GM21723 (cell line): Measurements from ENCODE around the gene PIP4K2B.
"Not testable (repeated sequence)": the region's sequence is repeated elsewhere in the genome, so short reads cannot be mapped to it uniquely, and the experiment has no call there.

Experiments used
- ATAC-seq: cut with Tn5 transposase; IDR thresholded peaks from one replicate; pipeline ENCODE4 v1.9.1; 2021; ENCODE audit warnings: mild to moderate bottlenecking, moderate library complexity; ENCODE audit not compliant: unreplicated experiment

PIP4K2B gene

DNA sequence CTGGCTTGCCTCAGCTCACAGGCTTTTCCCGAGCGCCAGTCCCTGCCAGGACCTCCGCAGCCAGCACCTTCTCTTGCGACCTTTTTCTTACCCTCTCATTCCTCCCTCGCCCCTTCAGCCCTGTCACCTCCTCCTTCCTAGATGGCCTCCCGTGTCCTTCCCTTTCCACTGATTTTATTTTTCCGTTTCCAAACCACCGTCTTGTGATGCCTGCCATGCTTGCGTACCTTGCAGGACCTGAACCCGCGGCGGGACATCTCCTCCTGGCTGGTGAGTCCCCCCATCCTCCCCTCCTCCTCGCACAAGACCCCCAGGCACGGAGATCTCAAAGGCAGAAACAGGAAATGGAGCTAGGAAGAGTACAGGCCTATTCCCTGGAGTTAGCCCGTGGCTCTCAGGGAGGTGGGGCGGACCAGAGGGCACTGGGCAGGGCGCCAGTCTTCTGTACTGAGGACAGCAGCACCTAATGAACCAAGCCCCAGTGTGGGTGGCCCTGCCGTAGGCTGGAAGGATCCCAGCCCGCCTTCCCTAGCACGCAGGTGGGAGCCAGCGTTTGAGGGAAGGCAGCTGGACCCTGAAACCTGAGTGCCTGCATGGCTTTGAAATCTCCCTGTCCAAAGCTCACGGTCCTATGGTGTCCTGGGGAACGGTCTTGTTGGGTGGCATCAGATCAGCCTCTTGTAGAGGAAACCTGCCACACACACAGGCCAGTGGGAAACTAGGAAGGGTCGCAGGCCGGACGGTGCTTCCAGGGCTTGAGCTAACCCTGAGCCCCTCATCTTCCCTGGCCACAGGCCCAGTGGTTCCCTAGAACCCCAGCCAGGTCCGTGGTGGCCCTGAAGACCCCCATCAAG, 68.6 kb downstream of the PIP4K2B start:
- ATAC-seq = no peak

DNA sequence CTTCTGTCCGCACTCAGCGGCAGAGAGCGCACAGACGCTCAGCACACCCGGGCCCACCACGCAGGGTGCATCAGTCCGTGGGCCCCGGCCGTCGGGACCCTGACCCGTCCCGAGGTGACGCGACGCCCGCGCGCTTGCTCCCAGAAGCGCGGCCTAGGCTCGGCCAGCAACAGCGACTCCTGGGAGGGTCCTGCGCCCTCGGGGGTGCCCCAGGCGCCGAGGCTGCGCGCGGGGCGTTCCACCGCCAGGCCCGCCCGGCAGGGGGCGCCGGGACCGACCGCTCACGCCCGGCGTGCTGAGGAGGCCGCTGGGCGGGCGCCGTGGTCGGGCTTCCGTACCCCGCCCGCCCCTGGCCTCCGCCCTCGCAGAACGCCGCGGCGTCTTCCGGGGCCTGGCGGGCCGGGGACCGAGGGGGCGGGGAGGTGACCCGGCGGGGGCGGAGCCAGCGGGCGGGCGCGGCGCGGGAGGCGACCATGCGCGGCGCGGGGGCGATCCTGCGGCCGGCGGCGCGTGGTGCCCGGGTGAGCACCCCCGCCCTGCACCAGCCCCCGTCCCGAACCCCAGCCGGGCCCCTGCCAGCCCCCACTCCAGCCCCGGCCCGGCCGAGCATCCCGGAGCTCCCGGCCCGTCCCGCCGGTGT, 69.3 kb downstream of the PIP4K2B start, which contains the start of gene CISD3:
Gene CISD3 (plus strand): TSS at position 456 of the 640 bp plus-strand sequence. CDS start 18 bp downstream, at position 474.
- peak; percentile 70 for ATAC-seq

DNA sequence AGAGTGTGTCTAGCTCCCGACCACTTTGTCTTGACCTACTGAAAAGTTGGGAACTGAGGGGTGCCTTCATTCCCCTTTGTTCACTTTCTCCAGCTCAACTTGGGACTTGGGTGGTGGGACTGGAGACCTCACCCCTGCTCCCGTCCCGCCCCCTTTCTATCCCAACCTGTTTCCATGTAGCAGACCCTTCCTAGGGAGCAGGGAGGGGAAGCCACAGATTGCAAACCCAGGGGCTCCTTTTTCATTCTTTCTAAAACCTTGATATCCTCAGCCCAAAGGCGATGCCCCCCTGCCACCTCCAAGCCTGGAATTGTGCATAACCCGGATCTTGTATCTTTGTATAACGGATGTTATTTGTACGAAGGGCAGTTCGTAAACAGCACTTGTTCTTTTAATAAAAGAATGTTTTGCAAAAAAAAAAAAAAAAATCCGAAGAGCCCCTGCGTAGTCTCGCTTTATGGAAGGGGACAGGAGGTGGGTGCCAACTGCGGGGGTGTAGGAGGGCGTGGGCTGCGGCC, 69.9 kb downstream of the PIP4K2B start:
- ATAC-seq = no peak

DNA sequence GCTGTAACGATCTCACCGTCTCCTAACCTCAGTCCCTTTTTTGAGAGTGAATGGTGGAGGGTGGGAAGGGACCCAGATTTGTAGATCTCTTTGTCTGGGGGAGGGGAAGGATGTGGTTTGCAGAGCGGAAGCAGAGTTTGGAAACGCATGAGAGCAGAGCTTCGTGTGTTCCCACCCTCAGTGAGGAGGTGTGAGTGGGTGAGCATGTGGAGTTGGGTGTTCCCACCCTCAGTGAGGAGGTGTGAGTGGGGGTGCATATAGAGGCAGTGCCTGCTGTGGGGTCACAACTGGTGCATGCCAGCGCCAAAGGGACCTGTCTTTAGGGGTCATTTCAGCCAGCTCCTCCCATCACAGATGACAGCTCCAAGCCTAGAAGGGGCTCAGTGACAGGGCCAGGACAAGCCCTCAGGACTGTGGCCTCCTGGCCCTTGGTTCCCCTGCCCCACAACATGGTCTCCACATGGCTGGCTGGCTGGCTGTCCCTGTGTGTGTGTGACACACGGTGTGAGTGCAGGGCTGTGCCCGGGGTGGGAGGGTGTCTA, 71.0 kb downstream of the PIP4K2B start:
- ATAC-seq = no peak

DNA sequence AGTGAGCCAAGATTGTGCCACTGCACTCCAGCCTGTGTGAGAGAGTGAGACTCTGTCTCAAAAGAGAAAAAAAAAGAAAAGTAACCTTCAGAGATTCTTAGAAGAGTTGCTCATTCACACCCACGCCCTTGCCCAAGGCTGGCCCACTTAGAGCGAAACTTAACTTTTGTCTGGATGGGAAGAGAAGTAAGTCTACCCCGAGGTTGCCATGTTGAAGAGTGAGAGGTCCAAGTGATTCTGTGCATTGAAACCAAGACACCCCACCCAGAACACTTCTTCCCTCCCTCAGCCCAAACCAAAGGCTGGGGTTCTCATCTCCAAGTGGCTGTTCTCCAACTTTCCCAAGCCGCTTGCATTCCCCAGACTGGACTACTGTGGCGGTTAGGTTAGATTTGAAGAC, 71.6 kb downstream of the PIP4K2B start:
- ATAC-seq = no peak

DNA sequence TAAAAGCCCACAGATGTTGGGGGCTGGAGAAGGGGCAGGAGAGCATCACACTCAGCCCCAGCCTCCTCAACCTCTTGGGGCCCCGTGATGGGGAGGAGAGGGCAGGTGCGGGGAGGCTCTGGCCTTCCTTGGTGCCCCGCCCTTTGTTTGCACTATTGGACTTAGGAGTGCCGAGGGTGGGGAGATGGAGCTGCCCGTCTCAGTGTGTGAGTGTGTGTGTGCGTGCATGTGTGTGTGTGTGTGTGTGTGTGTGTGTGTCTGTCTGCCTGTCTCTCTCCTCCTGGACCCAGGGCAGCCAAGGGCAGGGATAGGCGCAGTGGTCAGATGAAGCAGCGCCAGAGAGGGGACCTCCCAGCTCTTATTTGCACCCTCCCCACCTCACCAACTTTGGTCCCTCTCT, 73.2 kb downstream of the PIP4K2B start:
- ATAC-seq = not testable (repeated sequence)

DNA sequence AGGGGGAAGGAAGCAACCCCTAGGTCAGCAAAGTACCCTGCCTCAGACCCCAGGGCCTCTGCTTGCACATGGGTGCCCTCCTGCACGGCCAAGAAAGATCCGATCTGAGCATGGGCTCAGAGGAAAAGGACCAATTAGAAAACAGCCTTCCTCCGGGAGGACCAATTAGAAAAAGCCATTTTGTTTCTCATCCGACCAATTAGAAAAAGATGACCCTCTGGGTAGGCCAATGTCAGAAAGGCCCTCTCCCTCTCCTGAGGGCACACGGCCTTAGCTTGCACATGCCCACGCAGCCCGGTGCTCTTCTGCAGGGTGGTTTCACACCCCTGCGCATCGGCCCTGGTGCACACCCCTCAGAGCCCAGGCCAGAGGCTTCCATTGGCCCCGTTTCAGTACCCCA, 74.3 kb downstream of the PIP4K2B start:
- no peak for ATAC-seq

DNA sequence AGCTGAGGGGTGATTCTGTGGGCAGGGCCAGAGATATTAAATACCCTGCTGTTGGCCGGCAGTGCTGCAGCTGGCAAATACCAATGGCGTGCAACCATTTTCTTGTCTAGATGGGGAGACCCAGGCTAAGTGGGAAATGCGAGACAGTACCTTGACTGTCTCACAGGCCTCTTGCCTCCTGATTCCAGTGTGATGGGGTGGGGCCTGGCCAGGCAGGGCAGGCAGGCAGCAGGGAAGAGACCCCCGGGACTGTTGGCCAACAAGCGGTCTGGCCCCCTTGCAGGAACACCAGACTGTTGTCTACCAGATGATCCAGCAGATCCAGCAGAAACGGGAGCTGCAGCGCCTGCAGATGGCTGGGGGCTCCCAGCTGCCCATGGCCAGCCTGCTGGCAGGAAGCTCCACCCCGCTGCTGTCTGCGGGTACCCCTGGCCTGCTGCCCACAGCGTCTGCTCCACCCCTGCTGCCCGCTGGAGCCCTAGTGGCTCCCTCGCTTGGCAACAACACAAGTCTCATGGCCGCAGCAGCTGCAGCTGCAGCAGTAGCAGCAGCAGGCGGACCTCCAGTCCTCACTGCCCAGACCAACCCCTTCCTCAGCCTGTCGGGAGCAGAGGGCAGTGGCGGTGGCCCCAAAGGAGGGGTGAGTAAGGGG, 74.9 kb downstream of the PIP4K2B start:
- no peak for ATAC-seq

DNA sequence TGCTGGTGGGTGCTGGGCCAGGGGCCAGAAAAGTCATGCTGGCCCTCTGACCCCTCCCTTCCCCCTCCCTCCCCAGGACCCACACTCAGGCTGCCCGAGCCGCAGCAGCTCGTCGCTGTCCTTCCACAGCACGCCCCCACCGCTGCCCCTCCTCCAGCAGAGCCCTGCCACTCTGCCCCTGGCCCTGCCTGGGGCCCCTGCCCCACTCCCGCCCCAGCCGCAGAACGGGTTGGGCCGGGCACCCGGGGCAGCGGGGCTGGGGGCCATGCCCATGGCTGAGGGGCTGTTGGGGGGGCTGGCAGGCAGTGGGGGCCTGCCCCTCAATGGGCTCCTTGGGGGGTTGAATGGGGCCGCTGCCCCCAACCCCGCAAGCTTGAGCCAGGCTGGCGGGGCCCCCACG, 77.6 kb downstream of the PIP4K2B start:
- ATAC-seq = no peak

DNA sequence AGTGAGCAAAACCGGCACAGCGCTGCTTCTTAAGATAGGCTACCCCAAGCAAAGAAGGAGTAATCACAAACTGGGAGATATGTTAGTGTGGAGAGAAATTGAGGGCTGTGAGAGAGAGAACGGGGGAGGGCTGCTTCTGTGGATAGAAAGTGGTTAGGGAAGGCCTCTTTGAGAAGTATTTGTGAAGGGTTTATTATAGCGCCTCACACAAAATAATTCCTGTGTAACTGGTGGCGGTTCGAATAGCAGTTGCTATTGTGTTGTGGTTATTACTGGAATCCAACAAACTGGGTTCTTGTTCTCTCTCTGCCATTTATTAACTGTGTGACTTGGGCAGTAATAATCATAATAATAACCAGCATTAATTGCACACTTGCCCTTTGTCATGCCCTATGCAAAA, 78.4 kb downstream of the PIP4K2B start:
- no peak for ATAC-seq

DNA sequence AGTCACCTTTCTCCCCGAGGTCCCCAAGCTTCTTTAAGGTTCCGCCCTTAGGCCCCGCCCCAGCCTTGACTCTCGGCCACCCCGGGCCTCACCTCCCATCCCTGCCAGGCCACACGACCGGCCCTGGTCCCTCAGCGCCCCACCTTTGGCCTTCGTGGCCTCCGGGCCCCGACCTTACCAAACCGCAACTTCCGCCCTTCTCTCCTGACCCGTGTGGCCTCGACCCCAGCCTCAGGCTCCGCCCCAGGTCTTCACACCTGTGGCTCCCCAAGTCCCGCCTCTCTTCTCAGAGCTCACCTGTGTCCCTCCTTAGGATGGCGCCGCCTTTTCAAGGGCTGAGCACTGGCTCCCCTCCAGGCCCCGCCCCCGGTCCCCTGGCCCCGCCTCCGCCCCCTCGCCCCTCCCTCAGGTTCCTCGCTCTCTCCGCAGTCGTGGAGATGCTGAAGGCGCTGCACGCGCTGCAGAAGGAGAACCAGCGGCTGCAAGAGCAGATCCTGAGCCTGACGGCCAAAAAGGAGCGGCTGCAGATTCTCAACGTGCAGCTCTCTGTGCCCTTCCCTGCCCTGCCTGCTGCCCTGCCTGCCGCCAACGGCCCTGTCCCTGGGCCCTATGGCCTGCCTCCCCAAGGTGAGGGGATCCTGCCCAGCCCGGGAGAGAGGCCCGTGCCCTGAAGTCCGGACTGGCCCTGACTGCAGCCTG, 79.3 kb downstream of the PIP4K2B start:
- ATAC-seq = no peak

DNA sequence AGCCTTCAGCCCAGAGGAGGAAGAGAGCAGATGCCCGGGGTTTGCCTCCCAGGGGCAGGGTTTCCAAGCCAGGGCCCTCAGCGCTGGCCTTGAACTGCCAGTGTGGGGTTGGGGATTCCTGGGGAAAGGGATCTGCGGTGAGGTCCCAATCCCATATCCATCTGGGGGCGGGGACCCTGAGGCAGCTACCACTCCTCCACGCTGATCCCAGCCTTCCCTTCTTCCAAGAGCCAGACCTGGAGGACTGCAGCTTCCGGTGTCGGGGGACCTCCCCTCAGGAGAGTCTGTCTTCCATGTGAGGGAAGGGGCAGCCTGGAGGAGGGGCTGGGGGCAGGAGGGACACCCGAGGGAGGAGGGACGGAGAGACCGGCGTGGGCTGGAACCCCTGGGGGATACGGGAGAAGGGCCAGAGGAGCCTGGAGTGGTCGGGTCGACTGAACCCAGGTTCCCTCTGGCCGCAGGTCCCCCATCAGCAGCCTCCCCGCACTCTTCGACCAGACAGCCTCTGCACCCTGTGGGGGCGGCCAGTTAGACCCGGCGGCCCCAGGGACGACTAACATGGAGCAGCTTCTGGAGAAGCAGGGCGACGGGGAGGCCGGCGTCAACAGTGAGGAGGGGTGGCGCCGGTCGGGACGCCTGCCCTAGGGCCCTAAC, 79.9 kb downstream of the PIP4K2B start:
- no peak for ATAC-seq

DNA sequence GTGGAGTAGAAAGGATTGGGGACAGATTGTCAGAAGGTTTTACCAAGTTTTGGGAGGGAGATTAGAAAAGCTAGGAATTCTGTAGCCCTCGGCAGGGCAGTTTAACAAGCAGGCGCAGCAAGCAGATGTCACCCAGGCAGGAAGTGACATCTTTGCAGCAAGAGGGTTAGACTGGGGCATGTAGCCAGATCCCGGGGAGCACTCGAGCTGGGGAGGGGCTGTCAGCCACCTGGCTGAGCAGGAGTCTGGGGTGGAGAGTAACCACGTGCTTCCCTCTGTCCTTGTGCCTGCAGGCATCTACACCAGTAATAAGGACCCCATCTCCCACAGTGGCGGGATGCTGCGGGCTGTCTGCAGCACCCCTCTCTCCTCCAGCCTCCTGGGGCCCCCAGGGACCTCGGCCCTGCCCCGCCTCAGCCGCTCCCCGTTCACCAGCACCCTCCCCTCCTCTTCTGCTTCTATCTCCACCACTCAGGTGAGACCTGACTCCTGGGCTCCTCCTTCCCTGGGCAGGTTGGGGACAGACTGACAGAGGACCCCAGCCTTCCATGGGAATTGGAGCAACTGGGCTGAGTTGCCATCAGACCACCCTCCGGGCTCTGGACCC, 82.1 kb downstream of the PIP4K2B start:
- ATAC-seq = no peak

DNA sequence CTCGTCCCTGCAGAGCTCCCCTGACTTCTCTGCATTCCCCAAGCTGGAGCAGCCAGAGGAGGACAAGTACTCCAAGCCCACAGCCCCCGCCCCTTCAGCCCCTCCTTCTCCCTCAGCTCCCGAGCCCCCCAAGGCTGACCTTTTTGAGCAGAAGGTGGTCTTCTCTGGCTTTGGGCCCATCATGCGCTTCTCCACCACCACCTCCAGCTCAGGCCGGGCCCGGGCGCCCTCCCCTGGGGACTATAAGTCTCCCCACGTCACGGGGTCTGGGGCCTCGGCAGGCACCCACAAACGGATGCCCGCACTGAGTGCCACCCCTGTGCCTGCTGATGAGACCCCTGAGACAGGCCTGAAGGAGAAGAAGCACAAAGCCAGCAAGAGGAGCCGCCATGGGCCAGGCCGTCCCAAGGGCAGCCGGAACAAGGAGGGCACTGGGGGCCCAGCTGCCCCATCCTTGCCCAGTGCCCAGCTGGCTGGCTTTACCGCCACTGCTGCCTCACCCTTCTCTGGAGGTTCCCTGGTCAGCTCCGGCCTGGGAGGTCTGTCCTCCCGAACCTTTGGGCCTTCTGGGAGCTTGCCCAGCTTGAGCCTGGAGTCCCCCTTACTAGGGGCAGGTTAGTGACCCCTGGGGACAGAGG, 82.9 kb downstream of the PIP4K2B start:
- no peak for ATAC-seq
